SJSA1 (cell line): ENCODE results near the gene TANK. TPM values are rescaled to one million over a fixed set of nuclear protein-coding genes. Genes with fewer than 3 reads are reported as not detected.

Experiments used
- DNase-seq, 2 experiments: peaks; one replicate each; pipeline ENCODE4 v3.0.0-alpha.2; 2015 to 2020; ENCODE audit warnings: low spot score in 2 of 2, low read depth in 1 of 2
- H3K27ac ChIP-seq: fragments of 250-450 bp; sonication (Bioruptor Pico); 2 replicates; pipeline ENCODE4 v1.5.1; 2020; ENCODE audit warnings: mild to moderate bottlenecking, moderate library complexity
- H3K27me3 ChIP-seq: fragments of 250-450 bp; sonication (Bioruptor Pico); replicated peaks from 2 replicates; pipeline ENCODE4 v1.5.1; 2020; ENCODE audit warnings: mild to moderate bottlenecking, moderate library complexity
- H3K36me3 ChIP-seq: fragments of 250-450 bp; sonication (Bioruptor Pico); 2 replicates; pipeline ENCODE4 v1.5.1; 2020; ENCODE audit warnings: mild to moderate bottlenecking
- H3K4me1 ChIP-seq: fragments of 250-450 bp; sonication (Bioruptor Pico); replicated peaks from 2 replicates; pipeline ENCODE4 v1.6.1; 2021; ENCODE audit warnings: mild to moderate bottlenecking
- H3K4me3 ChIP-seq: fragments of 250-450 bp; sonication (Bioruptor Pico); 2 replicates; pipeline ENCODE4 v1.5.1; 2020; ENCODE audit warnings: mild to moderate bottlenecking
- H3K9me3 ChIP-seq: fragments of 250-450 bp; sonication (Bioruptor Pico); replicated peaks from 2 replicates; pipeline ENCODE4 v1.5.1; 2020; ENCODE audit warnings: mild to moderate bottlenecking
- total RNA-seq: library from RNA; depleted of rRNA; stranded (reverse); fragments of >200 nt; shearing (Covaris generic); gene quantifications from 2 replicates; pipeline ENCODE4 v1.2.3, GENCODE V29; 2014; rRNA removed

Gene TANK, protein sequence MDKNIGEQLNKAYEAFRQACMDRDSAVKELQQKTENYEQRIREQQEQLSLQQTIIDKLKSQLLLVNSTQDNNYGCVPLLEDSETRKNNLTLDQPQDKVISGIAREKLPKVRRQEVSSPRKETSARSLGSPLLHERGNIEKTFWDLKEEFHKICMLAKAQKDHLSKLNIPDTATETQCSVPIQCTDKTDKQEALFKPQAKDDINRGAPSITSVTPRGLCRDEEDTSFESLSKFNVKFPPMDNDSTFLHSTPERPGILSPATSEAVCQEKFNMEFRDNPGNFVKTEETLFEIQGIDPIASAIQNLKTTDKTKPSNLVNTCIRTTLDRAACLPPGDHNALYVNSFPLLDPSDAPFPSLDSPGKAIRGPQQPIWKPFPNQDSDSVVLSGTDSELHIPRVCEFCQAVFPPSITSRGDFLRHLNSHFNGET
- total RNA-seq, result 67.5 and 106 TPM in 2 replicates

DNA sequence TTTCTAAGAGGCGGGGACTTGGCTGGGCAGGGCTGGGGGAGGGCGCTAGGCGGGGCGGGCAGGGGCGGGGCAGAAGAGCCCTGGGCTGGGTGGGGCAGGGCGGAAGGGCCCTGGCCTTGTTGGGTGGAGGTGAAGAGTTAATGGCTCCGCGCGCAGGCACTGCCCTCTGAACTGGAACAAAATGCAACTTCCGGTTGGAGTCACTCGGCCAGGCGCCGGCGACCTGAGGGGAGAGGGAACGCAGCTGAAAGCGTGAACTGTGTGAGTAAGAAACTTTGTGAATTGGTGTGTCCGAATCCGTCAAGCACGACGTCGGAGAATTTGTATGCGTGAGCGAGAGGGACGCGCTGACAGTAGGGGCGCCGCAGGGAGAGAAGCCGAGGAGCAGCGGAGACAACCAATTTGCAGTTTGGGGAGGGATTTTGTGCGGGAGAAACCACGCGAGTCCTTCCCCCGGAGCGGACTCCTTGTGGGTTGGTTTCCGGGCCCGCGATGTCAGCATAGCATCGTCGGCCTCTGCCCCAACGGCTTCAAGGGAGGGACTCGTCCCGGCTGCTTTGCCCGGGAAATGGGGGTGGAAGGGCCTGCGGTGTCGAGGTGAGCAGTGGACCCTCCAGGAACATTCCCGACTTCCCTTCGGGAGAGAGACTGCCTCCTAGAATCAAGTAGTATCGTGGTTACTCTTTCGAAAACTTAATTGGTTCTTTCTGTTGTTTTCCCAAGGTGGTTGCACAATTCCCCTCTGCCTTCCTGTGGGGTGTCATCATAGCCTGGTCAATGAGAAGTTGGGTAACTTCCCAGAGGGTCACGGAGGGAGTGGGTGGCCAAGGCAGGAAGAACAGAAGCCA, at the start of gene TANK:
Gene TANK (plus strand): TSS at position 203 of the 848 bp plus-strand sequence. CDS start 19,235 bp downstream, outside the sequence.
- H3K9me3 ChIP-seq, result no peaks in the 10 kb centered on the region
- peak within 1 kb of the TSS; percentile 94 for H3K27ac ChIP-seq
- peaks cover 35% of the 10 kb centered on the region for H3K4me1 ChIP-seq
- peaks cover 40% of the 10 kb centered on the region for H3K36me3 ChIP-seq
- peak within 1 kb of the TSS; percentile 77 for H3K4me3 ChIP-seq
- H3K27me3 ChIP-seq, result no peaks in the 10 kb centered on the region
- peak; percentile 86 to 93 for DNase-seq

DNA sequence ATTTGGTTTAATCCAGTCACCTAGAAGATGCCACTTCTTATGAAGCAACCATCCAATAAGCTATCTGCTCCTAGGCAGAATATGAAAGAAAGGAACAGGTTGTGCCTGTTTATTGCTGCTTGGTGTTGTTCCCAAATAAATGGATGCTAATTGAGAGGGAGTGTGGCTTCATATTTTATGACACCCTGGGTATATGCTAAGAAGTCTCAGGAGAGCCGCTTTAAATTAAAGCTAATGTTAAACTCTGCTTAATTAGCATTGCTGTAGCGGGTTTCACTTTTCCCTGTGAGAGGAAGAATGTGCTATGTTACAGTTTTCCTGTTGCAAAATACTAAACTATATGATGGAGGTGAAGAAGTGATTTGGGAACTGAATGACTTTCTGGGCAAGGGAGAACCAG, 48.7 kb upstream of the TANK start:
- Histone ChIP-seq H3K27ac (no peak overlapping the region), H3K36me3 (no peaks in the 10 kb centered on the region), H3K4me3 (no peak overlapping the region), H3K4me1 (no peaks in the 10 kb centered on the region), H3K9me3 (no peaks in the 10 kb centered on the region), H3K27me3 (no peaks in the 10 kb centered on the region)
- no peak for DNase-seq

DNA sequence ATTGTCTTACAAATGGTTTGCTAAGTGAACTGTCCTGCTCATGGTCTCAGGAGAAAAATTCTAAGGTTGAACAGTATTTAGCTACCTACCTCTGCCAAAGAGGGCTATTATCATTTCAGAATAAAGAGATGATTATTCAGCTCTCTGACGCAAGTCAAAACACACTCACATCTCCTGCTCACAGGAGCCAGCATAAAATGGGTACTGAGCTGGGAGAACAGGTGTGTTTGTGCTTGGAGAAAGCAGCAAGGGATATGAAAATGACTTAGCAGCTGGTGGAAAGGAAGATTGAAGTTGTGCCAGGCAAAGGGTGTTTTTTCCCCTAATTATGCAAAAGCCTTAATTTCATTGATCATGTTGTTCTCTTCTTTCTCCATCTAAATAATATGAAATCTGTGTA, 47.3 kb upstream of the TANK start:
- Histone ChIP-seq H3K27me3 (no peaks in the 10 kb centered on the region), H3K9me3 (no peaks in the 10 kb centered on the region), H3K27ac (no peak overlapping the region), H3K4me3 (no peak overlapping the region), H3K36me3 (no peaks in the 10 kb centered on the region), H3K4me1 (no peaks in the 10 kb centered on the region)
- DNase-seq, result no peak

DNA sequence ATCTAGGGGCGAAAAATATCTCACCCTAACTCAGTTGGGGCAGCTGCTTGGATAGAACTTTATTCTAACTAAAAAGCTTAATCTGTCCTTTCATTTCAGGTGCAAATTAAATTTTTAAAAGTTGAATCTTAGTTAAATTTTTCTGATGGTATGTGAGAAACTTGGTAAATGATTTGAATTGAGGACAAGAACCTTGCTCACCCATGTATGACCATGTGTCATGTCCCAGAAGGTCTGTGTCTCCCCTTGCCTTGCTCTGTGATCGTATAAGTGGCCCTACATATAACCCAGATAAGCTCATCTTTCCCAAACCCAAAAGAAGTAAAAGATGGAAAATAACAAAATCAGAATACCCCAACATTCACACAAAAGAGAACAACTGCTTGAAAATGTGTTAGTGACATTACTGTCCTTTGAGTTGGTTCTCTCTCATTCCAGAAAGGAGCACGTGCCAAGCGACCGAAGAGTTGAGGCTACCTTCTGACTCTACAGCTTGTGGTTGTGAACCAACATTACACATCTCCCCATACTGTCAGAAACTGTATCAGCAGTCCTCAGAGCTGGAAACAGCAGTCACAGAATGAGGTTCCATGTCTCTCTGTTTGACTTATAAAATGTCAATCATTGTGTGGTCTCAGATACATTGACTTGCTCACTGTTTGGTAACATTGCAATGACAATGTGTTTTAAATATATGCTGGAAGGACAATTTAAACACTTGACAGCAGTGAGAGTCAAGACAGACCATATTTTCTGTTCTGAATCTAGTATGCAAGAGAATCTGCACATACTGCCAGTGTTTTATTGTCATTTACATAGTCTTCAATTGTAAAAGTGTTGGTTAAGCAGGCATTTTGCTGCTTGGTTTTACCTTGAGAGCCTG, 46.3 kb upstream of the TANK start:
- Histone ChIP-seq H3K4me3 (no peak overlapping the region), H3K4me1 (no peaks in the 10 kb centered on the region), H3K27ac (no peak overlapping the region), H3K27me3 (no peaks in the 10 kb centered on the region), H3K36me3 (no peaks in the 10 kb centered on the region), H3K9me3 (no peaks in the 10 kb centered on the region)
- DNase-seq, result no peak

DNA sequence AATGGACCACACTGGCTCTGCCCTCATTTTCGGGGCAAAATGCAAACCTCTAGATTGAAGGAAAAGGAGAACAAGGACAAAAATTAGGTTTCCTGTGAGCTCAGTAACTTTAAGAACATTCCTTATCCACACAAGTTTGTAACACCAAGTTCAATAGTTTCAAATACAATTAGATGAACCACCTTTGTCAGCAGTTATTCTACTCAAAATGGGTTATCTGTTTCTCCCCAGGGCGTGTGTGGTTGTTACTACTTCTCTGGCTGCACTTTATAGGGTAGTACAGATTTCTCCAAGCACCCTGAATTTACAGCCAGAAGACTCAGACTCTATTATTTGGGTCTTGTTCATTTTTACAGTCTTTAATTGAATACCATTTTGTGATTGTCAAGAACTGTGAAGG, 45.0 kb upstream of the TANK start:
- H3K4me1 ChIP-seq, result no peaks in the 10 kb centered on the region
- H3K27me3 ChIP-seq, result no peaks in the 10 kb centered on the region
- DNase-seq, result no peak
- no peak overlapping the region for H3K27ac ChIP-seq
- H3K36me3 ChIP-seq, result no peaks in the 10 kb centered on the region
- H3K9me3 ChIP-seq, result no peaks in the 10 kb centered on the region
- no peak overlapping the region for H3K4me3 ChIP-seq

DNA sequence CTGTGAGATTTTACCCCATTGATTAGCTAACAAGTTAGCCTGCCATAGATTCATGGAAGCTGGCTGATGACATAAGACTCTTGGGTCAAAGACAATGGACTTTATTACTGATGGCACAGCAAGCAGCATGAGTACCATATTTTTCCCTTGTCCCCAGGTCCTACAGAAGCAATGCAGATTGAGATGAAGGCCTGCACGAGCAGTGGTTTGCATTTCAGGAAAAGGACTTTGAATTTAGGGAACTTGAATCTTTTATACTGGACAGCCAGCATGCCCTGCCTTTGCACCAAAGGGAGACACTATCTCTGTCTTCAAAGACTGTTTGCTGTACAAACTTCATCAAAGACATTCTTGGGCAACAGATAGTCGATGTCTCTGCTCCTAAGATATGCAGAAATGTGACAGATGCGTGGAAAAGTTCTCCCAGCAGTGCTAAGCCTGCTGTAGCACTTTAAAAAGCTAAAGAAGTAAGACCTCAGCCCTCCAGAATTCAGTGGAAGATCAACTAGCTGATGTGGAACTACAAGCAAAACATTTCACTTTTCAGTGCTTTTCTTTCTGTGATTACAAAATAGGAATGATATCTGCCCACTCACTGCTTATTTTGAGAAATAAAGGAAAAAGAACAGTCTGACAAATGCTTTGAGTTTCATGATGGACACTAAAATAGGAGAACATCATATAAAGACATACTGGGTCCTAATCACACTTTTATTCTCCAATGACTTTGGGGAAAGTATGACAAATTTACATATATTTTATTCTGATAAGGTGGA, 44.4 kb upstream of the TANK start:
- DNase-seq, result no peak
- H3K4me3 ChIP-seq, result no peak overlapping the region
- no peak overlapping the region for H3K27ac ChIP-seq
- no peaks in the 10 kb centered on the region for H3K4me1 ChIP-seq
- H3K9me3 ChIP-seq, result no peaks in the 10 kb centered on the region
- H3K36me3 ChIP-seq, result no peaks in the 10 kb centered on the region
- no peaks in the 10 kb centered on the region for H3K27me3 ChIP-seq

DNA sequence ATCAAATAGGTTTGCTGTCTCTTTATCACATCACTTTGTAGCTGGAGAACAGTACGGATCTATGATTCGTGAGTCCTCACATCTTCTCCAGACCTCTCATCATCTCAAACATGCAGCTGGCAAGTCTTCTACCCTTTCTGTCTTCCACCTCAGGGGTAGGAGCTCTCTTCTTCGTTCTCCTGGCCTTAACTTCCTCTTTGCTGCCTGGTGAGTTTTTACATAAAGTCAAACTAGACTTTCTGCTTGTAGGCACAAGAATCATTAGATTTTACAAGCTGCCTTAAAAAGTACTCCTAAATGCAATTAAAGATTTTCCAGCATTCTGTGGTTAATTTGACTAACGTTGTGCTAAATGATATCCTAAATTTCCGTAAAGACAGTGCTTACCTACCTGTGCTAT, 43.7 kb upstream of the TANK start:
- H3K4me1 ChIP-seq, result no peaks in the 10 kb centered on the region; the same call in 1 of the 2 replicates
- no peak overlapping the region for H3K27ac ChIP-seq
- no peak for DNase-seq
- no peaks in the 10 kb centered on the region for H3K27me3 ChIP-seq
- H3K9me3 ChIP-seq, result no peaks in the 10 kb centered on the region
- H3K36me3 ChIP-seq, result no peaks in the 10 kb centered on the region
- no peak overlapping the region for H3K4me3 ChIP-seq

DNA sequence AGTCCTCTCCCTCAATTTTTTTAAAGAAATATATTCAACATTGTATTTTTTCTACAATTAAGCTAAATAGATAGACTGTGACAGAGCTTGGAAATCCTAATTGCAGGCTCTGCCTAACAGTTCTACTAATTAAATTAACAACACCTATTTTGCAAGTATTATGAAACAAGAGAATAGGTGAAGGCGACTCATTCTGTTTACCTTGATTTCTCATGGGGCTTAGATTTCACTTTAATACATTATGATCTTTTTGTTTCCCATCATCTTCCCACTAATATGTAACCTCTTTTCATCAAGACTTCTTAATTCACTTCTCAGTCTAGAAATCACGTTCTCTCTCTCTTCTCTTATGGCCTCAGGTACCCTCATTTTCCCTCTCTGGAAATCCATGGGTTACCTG, 42.7 kb upstream of the TANK start:
- no peak overlapping the region for H3K27ac ChIP-seq
- H3K4me1 ChIP-seq, result peaks cover 10% of the 10 kb centered on the region
- H3K27me3 ChIP-seq, result no peaks in the 10 kb centered on the region
- DNase-seq, result no peak
- no peak overlapping the region for H3K4me3 ChIP-seq
- H3K36me3 ChIP-seq, result no peaks in the 10 kb centered on the region
- H3K9me3 ChIP-seq, result no peaks in the 10 kb centered on the region

DNA sequence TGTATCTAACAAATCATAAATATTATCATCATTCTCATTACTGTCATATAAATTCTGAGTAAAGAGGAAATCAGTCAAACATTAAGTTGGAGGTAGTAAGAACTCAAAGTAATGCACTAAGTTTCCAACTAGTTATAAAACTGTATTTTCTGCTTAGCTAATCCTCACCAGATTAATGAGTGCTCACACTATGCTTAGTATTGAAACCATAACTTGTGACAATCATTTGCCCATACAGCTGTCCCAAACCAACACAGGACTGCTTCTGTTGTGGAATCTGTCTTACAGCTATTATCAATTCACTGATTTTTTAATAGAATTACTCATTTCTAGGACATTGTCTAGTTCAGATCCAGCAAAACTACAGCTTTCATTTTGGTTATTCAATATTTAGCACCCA, 41.5 kb upstream of the TANK start:
- no peaks in the 10 kb centered on the region for H3K9me3 ChIP-seq
- no peaks in the 10 kb centered on the region for H3K36me3 ChIP-seq
- H3K4me1 ChIP-seq, result peaks cover 20% of the 10 kb centered on the region
- H3K27ac ChIP-seq, result no peak overlapping the region
- no peaks in the 10 kb centered on the region for H3K27me3 ChIP-seq
- no peak overlapping the region for H3K4me3 ChIP-seq
- DNase-seq, result no peak

DNA sequence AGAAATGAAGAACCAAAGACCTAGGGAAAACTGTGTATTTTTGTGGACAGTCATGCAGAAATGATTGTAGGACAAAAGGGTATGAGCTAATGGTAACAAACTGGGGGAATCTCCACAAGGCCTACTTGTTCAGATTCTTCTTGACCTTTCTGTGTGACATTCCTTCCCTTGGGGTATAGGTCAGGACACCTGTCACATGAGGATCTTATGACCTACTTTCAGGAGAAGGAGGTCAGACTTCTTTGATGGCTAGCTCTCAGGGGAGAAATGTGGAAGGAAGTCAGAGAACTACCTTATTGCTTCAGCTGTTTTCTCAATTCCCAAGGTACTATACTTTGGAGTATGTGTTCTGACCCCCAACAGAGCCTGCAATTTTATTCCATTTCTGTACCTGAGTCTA, 40.7 kb upstream of the TANK start:
- no peak overlapping the region for H3K4me3 ChIP-seq
- H3K4me1 ChIP-seq, result peaks cover 27% of the 10 kb centered on the region
- no peaks in the 10 kb centered on the region for H3K27me3 ChIP-seq
- no peak overlapping the region for H3K27ac ChIP-seq
- DNase-seq, result no peak
- H3K36me3 ChIP-seq, result no peaks in the 10 kb centered on the region
- H3K9me3 ChIP-seq, result no peaks in the 10 kb centered on the region

DNA sequence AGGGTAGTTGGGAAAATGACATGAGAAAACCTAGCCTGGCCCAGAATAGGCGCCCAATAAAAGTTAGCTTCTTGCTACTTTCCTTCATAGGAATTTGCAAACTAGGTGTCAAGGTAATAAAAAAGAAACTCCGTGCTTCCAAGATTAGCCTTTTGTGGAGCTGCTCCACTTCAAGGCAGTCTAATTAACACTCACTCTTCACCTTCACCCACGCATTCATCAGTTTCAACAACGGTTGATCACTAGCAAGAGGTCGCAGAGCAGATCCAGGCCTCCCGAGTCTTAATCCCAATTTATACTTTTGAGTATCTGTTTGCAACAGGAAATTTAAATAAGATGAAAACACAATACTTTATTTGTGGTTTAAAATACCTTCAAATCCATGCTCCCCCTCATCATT, 39.5 kb upstream of the TANK start:
- Histone ChIP-seq H3K4me1 (peaks cover 32% of the 10 kb centered on the region), H3K27ac (no peak overlapping the region), H3K4me3 (no peak overlapping the region)

DNA sequence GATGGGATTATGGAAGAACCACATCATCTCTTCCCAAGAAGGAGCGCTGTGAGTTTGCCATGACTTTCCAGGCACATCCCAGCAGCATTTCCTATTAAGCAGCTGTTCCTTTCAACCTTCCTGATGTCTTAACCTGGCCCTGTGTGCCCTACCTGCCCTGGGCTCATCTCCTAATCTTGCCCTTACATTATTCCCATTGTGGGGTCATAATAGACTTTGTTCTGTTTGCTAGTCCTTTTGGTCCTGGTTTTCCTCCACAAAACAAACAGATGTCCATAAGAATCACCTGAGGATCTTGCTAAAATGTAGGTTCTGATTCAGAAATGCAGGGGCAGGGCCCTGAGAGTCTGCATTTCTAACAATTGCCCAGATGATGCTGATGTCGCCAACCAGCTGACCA, 38.6 kb upstream of the TANK start:
- Histone ChIP-seq H3K27me3 (no peaks in the 10 kb centered on the region), H3K36me3 (no peaks in the 10 kb centered on the region), H3K4me1 (peaks cover 32% of the 10 kb centered on the region), H3K4me3 (no peak overlapping the region), H3K27ac (no peak overlapping the region), H3K9me3 (no peaks in the 10 kb centered on the region)
- no peak for DNase-seq

More for the DNA sequence above, 39.5 kb upstream of the TANK start:
- Histone ChIP-seq H3K9me3 (no peaks in the 10 kb centered on the region), H3K27me3 (no peaks in the 10 kb centered on the region), H3K36me3 (no peaks in the 10 kb centered on the region)
- DNase-seq, result no peak
